ENCODE measurements around the gene FABP1.

DNA sequence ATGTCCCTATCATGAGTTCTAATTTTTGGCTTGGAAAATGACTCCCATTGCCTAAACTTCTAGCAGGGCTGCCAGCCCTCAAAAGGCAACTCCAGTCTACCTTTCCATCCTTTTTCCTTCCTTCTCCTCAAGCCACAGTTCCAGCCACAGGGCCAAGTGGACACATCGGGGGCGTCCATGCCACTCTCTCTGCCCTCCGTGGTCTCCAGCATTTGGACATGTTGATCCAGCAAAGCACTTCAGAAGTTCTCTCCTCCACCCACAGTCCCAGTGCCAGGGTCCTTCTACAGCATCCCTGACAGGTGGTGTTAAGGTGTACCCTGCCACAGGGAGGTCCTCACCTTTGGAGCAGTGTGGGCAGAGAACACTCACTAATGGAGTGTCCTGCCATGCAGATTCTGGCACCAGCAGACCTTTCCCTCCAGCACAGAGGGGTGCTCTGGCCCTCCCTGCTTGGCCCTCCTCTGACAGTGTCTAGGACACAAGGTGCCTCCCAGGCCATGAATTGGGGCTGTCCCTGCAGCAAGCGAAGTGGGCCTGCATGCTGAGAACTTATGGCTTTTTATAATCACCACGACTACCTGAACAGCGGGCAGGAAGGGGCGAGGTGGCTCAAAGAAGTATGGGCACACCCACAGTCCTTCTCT lies 1.6 kb upstream of the FABP1 start:
- TF ChIP-seq, protein P1, sequence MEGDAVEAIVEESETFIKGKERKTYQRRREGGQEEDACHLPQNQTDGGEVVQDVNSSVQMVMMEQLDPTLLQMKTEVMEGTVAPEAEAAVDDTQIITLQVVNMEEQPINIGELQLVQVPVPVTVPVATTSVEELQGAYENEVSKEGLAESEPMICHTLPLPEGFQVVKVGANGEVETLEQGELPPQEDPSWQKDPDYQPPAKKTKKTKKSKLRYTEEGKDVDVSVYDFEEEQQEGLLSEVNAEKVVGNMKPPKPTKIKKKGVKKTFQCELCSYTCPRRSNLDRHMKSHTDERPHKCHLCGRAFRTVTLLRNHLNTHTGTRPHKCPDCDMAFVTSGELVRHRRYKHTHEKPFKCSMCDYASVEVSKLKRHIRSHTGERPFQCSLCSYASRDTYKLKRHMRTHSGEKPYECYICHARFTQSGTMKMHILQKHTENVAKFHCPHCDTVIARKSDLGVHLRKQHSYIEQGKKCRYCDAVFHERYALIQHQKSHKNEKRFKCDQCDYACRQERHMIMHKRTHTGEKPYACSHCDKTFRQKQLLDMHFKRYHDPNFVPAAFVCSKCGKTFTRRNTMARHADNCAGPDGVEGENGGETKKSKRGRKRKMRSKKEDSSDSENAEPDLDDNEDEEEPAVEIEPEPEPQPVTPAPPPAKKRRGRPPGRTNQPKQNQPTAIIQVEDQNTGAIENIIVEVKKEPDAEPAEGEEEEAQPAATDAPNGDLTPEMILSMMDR (IDR thresholded peaks at IDR 0.05 in 4 of 5, conservative IDR thresholded peaks at IDR 0.05 in 1 of 5), result no peak
- no peak for TF ChIP-seq POLR2A (IDR thresholded peaks at IDR 0.05)
